SK-N-SH treated with all-trans-retinoic acid at 6 μM for 48 hours (cell line): ENCODE data around the gene MAT1A.
"Not testable (repeated sequence)": the region's sequence is repeated elsewhere in the genome, so short reads cannot be mapped to it uniquely, and the experiment has no call there.

Source experiments
- RARB ChIP-seq: fragments of 250-450 bp; sonication (Bioruptor Pico); IDR thresholded peaks from 2 replicates; pipeline ENCODE4 v1.8.0; 2021; ENCODE audit warnings: mild to moderate bottlenecking, moderate library complexity
- SNAI2 ChIP-seq: fragments of 250-450 bp; sonication (Bioruptor Pico); IDR thresholded peaks from 2 replicates; pipeline ENCODE4 v1.5.0; 2020; ENCODE audit warnings: mild to moderate bottlenecking, moderate library complexity
- ZNF70 ChIP-seq: fragments of 450-650 bp; formaldehyde crosslinking; IDR thresholded peaks from 2 replicates; pipeline ENCODE4 v1.5.0; 2020; ENCODE audit warnings: mild to moderate bottlenecking, moderate library complexity
- TF ChIP-seq, protein P1 (sequence below): fragments of 250-450 bp; sonication (Bioruptor Pico); IDR thresholded peaks from 2 replicates; pipeline ENCODE4 v1.5.1; 2021; ENCODE audit warnings: mild to moderate bottlenecking, moderate library complexity

- TF ChIP-seq, protein P1, sequence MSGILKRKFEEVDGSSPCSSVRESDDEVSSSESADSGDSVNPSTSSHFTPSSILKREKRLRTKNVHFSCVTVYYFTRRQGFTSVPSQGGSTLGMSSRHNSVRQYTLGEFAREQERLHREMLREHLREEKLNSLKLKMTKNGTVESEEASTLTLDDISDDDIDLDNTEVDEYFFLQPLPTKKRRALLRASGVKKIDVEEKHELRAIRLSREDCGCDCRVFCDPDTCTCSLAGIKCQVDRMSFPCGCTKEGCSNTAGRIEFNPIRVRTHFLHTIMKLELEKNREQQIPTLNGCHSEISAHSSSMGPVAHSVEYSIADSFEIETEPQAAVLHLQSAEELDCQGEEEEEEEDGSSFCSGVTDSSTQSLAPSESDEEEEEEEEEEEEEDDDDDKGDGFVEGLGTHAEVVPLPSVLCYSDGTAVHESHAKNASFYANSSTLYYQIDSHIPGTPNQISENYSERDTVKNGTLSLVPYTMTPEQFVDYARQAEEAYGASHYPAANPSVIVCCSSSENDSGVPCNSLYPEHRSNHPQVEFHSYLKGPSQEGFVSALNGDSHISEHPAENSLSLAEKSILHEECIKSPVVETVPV: not testable (repeated sequence)
- not testable (repeated sequence) for TF ChIP-seq ZNF70, RARB, SNAI2 (CRISPR knock-in tag)
Observed at GRCh38 chr10:80244371-80244770, 45.1 kb downstream of the MAT1A start.
